Common myeloid progenitor, CD34-positive (primary cell): ENCODE measurements around the gene RUBCNL.

Source experiments
- CTCF ChIA-PET: fragments of 350-600 bp; sonication (Branson Sonifier 250); formaldehyde crosslinking; loops from one replicate; lab custom pipeline; 2021; ENCODE audit warnings: antibody characterized with exemption; lab: Charles Lee
- POLR2A ChIA-PET: fragments of 350-600 bp; sonication (Branson Sonifier 250); formaldehyde crosslinking; loops from one replicate; lab custom pipeline; 2021; ENCODE audit warnings: antibody characterized with exemption; lab: Charles Lee
- DNase-seq, 3 donors: peaks; one replicate each; pipeline versions ENCODE4 v3.0.0 to v3.0.0-alpha.2; 2013
- H3K27ac ChIP-seq, 2 experiments: 1 replicate in 1 of 2; 2 replicates in 1 of 2; pipeline ENCODE4 v1.7.0; 2013; ENCODE audit warnings: inconsistent platforms in 2 of 2, low read length in 2 of 2, mild to moderate bottlenecking in 2 of 2, low read depth in 1 of 2, moderate library complexity in 1 of 2; ENCODE audit not compliant: severe bottlenecking in 2 of 2, insufficient read depth in 1 of 2, poor library complexity in 1 of 2
- H3K27me3 ChIP-seq, 5 experiments: replicated peaks in 2 of 5; 1 replicate in 3 of 5; 2 replicates in 2 of 5; pipeline versions ENCODE4 v1.6.1 to v1.7.0; 2013; ENCODE audit warnings: low read length in 4 of 5, mild to moderate bottlenecking in 2 of 5, moderate library complexity in 2 of 5, inconsistent platforms in 1 of 5; ENCODE audit not compliant: insufficient read depth in 5 of 5, control insufficient read depth in 4 of 5
- H3K36me3 ChIP-seq, 4 experiments: 1 replicate in 2 of 4; 2 replicates in 2 of 4; pipeline versions ENCODE4 v1.6.1 to v1.7.0; 2013; ENCODE audit warnings: low read length in 3 of 4, control low read depth in 1 of 4, mild to moderate bottlenecking in 1 of 4; ENCODE audit not compliant: control insufficient read depth in 4 of 4, insufficient read depth in 4 of 4
- H3K4me1 ChIP-seq, 4 experiments: 1 replicate in 3 of 4; 2 replicates in 1 of 4; pipeline versions ENCODE4 v1.6.1 to v1.7.1; 2013; ENCODE audit warnings: low read length in 3 of 4, mild to moderate bottlenecking in 3 of 4, control low read depth in 1 of 4, inconsistent platforms in 1 of 4, moderate library complexity in 1 of 4; ENCODE audit not compliant: control insufficient read depth in 4 of 4, insufficient read depth in 4 of 4; ENCODE audit errors: control extremely low read depth in 1 of 4
- H3K4me3 ChIP-seq, 7 experiments: 1 replicate in 4 of 7; 2 replicates in 3 of 7; pipeline versions ENCODE4 v1.5.1 to v1.7.0; 2013; ENCODE audit warnings: mild to moderate bottlenecking in 7 of 7, low read length in 6 of 7, moderate library complexity in 6 of 7, inconsistent platforms in 2 of 7, low read depth in 2 of 7, control low read depth in 1 of 7; ENCODE audit not compliant: insufficient read depth in 4 of 7, control insufficient read depth in 1 of 7; ENCODE audit errors: extremely low read depth in 1 of 7
- H3K9me3 ChIP-seq, 5 experiments: 1 replicate in 4 of 5; 2 replicates in 1 of 5; pipeline versions ENCODE4 v1.6.1 to v1.7.1; 2013; ENCODE audit warnings: low read length in 4 of 5, mild to moderate bottlenecking in 2 of 5, inconsistent platforms in 1 of 5, low read depth in 1 of 5, moderate library complexity in 1 of 5; ENCODE audit not compliant: control insufficient read depth in 4 of 5, insufficient read depth in 2 of 5; ENCODE audit errors: control extremely low read depth in 1 of 5
- WGBS: methylation state at CpG from one replicate; pipeline ENCODE4 v1.1.5; 2013; ENCODE audit not compliant: insufficient coverage; 5-methylcytosine and 5-hydroxymethylcytosine counted together

RUBCNL gene

DNA sequence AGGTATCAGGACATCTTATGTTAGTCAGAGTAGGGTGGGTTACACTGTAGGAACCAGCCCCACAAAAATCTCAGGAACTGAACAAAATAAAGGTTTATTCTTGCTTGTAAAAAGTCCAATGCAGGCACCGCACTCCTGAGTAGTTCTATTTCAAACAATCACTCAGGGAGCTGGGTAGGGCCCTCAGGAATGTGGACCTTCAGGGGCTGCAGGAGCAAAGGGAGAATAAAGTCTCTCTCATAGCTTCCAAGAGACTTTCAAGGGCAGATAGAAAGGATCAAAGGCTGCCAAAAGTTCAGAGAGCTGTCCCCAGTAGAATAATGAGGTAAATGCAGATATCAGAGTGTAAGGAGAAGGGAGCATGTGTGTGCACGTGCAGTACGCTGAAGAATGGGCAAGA is 49.4 kb downstream of the RUBCNL start:
- Histone ChIP-seq H3K27me3 (no peaks in the 10 kb centered on the region), H3K4me1 (peaks cover 10 to 59% (median 34%) of the 10 kb centered on the region in 4 experiments), H3K36me3 (no peaks in the 10 kb centered on the region), H3K9me3 (peaks cover 0 to 5% (median 0%) of the 10 kb centered on the region in 5 experiments), H3K4me3 (no peak overlapping the region), H3K27ac (no peak overlapping the region)
- ChIA-PET POLR2A (no interaction called here), CTCF (interaction anchor here (0.8 kb wide), 1 partner anchor 8 kb away, joined by 3 read pairs; no protein-coding TSS in a partner anchor)
- WGBS: 100% methylated on average over 1 of the region's 3 CpGs
- no peak for DNase-seq

DNA sequence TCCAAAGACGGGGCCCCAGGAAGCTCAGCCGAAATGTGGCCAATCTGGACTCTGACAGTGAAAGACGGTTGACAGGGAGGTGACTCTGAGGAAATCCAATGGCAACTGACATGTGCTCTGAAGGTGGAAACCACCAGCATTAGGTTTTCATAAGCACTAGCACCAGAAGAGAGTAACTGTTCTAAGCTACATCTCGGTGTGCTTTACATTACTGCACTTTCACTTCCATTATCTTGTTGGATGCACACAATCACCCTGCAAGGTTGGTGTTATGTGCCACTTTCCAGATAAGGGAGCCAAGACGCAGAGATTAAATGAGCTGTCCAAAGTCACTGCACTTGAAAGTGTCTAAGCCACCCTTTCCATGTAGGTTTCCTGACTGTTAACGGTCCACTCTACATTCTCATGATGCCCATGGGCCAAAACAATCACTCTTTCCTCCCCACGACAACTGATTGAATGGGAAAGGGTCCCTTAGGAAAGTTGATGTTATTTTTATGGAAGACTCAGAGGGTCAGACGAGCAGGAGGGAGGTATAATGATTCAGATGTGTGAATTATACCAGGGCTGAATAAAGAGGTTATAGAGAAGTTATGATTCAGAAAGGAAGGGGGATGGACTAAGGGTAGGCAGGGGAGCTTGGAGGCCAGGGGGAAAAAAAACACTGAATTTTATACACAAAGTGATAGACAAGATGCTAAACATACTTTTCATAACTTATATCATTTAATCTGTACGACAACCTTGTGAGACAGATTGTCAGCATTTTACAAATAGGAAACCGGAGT is 52.8 kb downstream of the RUBCNL start:
- 81% methylated on average over 5 of the region's 10 CpGs for WGBS
- ChIA-PET CTCF (interaction anchor here (1.1 to 1.8 kb wide), 2 partner anchors 44 to 174 kb away, joined by 3 to 4 read pairs; no protein-coding TSS in a partner anchor), POLR2A (interaction anchor here (0.6 kb wide), 1 partner anchor 15 kb away, joined by 5 read pairs; no protein-coding TSS in a partner anchor)
- Histone ChIP-seq H3K36me3 (no peaks in the 10 kb centered on the region), H3K9me3 (peaks cover 0 to 5% (median 0%) of the 10 kb centered on the region in 5 experiments), H3K4me3 (no peak overlapping the region), H3K27me3 (no peaks in the 10 kb centered on the region), H3K27ac (no peak overlapping the region), H3K4me1 (peaks cover 0 to 35% (median 15%) of the 10 kb centered on the region in 4 experiments)
- DNase-seq: peak in 1 of 3 donors; percentile 45

DNA sequence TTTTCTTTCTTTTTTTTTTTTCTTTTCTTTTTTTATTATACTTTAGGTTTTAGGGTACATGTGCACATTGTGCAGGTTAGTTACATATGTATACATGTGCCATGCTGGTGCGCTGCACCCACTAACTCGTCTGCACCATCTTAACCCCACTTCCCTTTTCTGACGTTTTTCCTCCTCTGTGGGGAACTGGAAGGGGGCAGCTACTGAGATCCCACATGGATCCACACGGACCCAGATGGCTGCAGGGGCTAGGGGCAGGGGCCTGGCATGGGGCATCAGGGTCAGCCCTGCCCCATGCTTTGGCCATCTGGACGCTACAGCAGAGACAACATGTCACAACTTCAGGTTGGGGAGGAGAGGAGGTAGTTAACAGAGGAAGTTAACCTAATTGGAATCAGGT is 54.3 kb downstream of the RUBCNL start:
- POLR2A ChIA-PET: no interaction called here
- Histone ChIP-seq H3K27me3 (no peaks in the 10 kb centered on the region), H3K4me3 (no peak overlapping the region), H3K4me1 (peaks cover 0 to 20% (median 3%) of the 10 kb centered on the region in 4 experiments), H3K9me3 (peaks cover 0 to 5% (median 0%) of the 10 kb centered on the region in 5 experiments), H3K36me3 (no peaks in the 10 kb centered on the region), H3K27ac (no peak overlapping the region)
- WGBS: 79% methylated on average over 2 of the region's 5 CpGs
- DNase-seq: no peak
- CTCF ChIA-PET: no interaction called here

DNA sequence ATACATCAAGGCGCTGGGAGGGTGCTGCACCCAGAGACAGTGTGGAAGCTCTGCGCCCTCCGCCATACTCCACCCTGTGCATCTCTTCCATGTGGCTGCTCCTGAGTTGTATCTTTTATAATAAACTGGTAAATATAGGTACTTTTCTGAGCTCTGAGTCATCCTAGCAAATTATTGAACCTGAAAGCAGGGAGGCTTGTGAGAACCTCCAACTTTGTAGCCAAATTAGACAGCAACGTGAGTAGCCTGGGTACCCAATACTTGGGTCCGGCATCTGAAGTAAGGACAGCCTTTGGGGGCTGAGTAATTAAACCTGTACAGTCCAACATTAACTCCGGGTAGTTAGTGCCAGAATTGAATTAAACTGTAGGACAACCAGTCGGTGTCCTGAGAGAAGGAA is 57.4 kb downstream of the RUBCNL start:
- CTCF ChIA-PET: interaction anchor here (0.7 to 1.3 kb wide), 4 partner anchors 8 to 34 kb away, joined by 3 read pairs; no protein-coding TSS in a partner anchor
- no peak for DNase-seq
- Histone ChIP-seq H3K4me1 (peaks cover 0 to 14% (median 2%) of the 10 kb centered on the region in 4 experiments), H3K4me3 (no peak overlapping the region), H3K9me3 (no peaks in the 10 kb centered on the region), H3K36me3 (no peaks in the 10 kb centered on the region), H3K27me3 (no peaks in the 10 kb centered on the region), H3K27ac (no peak overlapping the region)
- POLR2A ChIA-PET: no interaction called here
- WGBS: 100% methylated on average over 7 of the region's 7 CpGs

DNA sequence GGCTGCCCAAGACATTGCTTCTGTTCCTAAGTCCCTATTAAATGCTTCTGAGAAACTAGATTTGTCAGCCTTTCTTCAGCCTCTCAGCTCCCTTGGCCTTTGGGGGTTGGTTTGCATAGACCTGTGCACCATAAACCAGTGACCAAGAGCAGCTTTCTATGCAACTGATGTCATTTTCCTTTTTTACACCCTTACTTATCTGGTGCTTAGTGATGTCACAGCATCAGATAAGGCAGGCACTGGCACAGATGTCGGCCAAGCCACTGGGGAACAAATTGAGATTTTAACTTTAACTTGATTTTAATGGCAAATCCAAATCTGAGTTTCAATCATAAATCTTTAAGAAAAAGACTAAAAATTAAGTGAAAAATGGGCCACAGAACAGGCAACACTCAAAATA is 59.8 kb downstream of the RUBCNL start:
- no peak for DNase-seq
- H3K36me3 ChIP-seq: no peaks in the 10 kb centered on the region
- H3K4me3 ChIP-seq: no peak overlapping the region
- no CpG with 5 or more reads among the region's 1 CpG for WGBS
- H3K27me3 ChIP-seq: no peaks in the 10 kb centered on the region
- CTCF ChIA-PET: interaction anchor here (1.4 kb wide), 1 partner anchor 178 kb away, joined by 3 read pairs; no protein-coding TSS in a partner anchor
- no peaks in the 10 kb centered on the region for H3K4me1 ChIP-seq
- H3K27ac ChIP-seq: no peak overlapping the region
- POLR2A ChIA-PET: no interaction called here
- H3K9me3 ChIP-seq: no peaks in the 10 kb centered on the region

DNA sequence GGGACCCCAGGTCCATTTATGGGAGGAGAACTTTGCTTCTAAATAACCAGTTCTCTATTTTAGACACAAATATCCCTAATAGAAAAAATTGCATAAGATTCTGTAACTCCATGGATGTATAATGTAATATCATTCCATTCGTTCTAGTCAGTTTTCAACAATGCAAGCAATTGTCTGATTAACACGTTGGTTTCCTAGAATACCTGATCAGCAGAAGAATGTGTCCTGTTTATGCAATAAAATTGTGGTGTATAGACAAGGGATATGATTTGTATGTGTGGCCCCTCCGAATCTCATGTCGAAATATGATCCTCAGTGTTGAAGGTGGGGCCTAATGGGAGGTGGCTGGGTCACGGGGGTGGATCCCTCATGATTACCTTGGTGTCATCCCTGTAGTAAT is 62.1 kb downstream of the RUBCNL start:
- DNase-seq: no peak
- Histone ChIP-seq H3K27ac (no peak overlapping the region), H3K27me3 (no peaks in the 10 kb centered on the region), H3K4me1 (peaks cover 0 to 3% (median 1%) of the 10 kb centered on the region in 4 experiments), H3K9me3 (no peaks in the 10 kb centered on the region), H3K4me3 (no peak overlapping the region), H3K36me3 (no peaks in the 10 kb centered on the region)
- ChIA-PET POLR2A (no interaction called here), CTCF (interaction anchor here (1.5 kb wide), 1 partner anchor 35 kb away, joined by 4 read pairs; no protein-coding TSS in a partner anchor)
- 91% methylated on average over 5 of the region's 5 CpGs for WGBS
